GM12892 (cell line): Measurements from ENCODE around the gene TESK2.

Source experiments
- POLR2A ChIP-seq: IDR thresholded peaks from 2 replicates; pipeline ENCODE4 v1.6.1; 2011; ENCODE audit warnings: low read depth, low read length, control low read depth
- POLR2AphosphoS5 ChIP-seq: IDR thresholded peaks from 2 replicates; pipeline ENCODE4 v1.6.1; 2011; ENCODE audit warnings: low read depth, low read length, control low read depth

DNA sequence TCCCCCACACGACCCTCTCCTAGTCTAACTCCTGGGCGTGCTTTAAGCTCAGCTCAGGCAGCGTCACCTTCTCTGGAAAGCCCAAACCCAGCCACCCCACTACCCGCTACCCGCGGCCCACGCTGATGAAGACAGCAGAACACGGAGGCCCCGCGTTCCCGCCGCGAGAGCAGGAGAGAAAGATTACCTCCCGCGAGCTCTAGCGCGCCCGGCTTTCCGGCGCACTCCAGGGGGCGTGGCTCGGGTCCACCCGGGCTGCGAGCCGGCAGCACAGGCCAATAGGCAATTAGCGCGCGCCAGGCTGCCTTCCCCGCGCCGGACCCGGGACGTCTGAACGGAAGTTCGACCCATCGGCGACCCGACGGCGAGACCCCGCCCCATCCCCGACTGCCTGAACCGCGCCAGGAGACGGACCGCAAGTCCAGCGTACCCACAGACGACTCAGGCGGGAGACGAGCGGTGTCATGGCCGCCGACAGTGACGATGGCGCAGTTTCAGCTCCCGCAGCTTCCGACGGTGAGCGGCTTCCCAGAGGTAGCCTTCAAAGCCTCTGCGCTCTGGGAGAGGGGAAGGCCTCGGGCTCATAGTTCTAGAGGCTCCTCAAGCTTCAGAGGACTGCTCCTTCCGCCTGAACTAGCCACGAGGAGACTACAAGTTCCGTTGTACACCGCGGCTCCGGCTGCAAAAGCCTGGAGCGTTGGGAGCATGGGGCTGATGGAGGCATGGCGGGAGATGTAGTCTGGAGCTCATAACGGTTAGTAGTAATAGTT, 151.0 kb downstream of the TESK2 start, which contains the start of the genes MUTYH and TOE1:
- TF ChIP-seq POLR2AphosphoS5 = peak; percentile 73
- TF ChIP-seq POLR2A = peak; percentile 94
